GM13977 (cell line): ENCODE results near the gene ST6GAL1.

ENCODE experiments used
- DNase-seq: peaks from one replicate; pipeline ENCODE4 v3.0.0; 2012; ENCODE audit warnings: low spot score
- CTCF ChIP-seq: IDR thresholded peaks from 2 replicates; pipeline ENCODE4 v1.5.1; 2012; ENCODE audit warnings: mild to moderate bottlenecking, control low read depth; ENCODE audit not compliant: insufficient read depth; ENCODE audit errors: extremely low read depth, missing control alignments
- in situ Hi-C: fragments of 300-500 bp; cut with MboI; formaldehyde crosslinking; loops from one replicate; pipeline ENCODE4 v1.12.0; 2022; ENCODE audit warnings: low sequenced_read_pairs, low pct_unique_long_range_greater_than_20kb, mixed read lengths, inconsistent platforms; ENCODE audit not compliant: unreplicated experiment

Gene ST6GAL1

GRCh38 chr3:187077085-187077484 lies 146.8 kb downstream of the ST6GAL1 start:
- DNase-seq, result no peak
- in situ Hi-C loops, result no loop called here
- no peak for TF ChIP-seq CTCF

GRCh38 chr3:187077537-187077936 lies 147.2 kb downstream of the ST6GAL1 start:
- no peak for DNase-seq
- in situ Hi-C loops, result no loop called here
- TF ChIP-seq CTCF, result no peak

GRCh38 chr3:187079090-187080022 lies 149.0 kb downstream of the ST6GAL1 start:
- no peak for DNase-seq
- in situ Hi-C loops, result no loop called here
- TF ChIP-seq CTCF, result no peak

- TF ChIP-seq CTCF, result no peak
- in situ Hi-C loops, result no loop called here
- no peak for DNase-seq
Measured at GRCh38 chr3:187080799-187081450, 150.6 kb downstream of the ST6GAL1 start.

- TF ChIP-seq CTCF, result no peak
- DNase-seq, result no peak
- in situ Hi-C loops, result no loop called here
Measured at GRCh38 chr3:187082758-187083375, 152.5 kb downstream of the ST6GAL1 start.

- in situ Hi-C loops, result no loop called here
- DNase-seq, result no peak
- no peak for TF ChIP-seq CTCF
Measured at GRCh38 chr3:187084126-187084525, 153.8 kb downstream of the ST6GAL1 start.
